Posterior cingulate gyrus (tissue), 11 donors: Measurements from ENCODE around the gene TMEM191C.
A peak's percentile ranks its signal among the peaks of the same experiment; 100 is the strongest.
"Not testable (repeated sequence)": the region's sequence is repeated elsewhere in the genome, so short reads cannot be mapped to it uniquely, and the experiment has no call there.

ENCODE experiments used
- DNase-seq, 10 donors: peaks; one replicate each; pipeline versions ENCODE4 v3.0.0 to v3.0.0-alpha.2; 2020 to 2021; ENCODE audit warnings: mixed read lengths in 3 of 10
- intact Hi-C: fragments of 100-400 bp; cut with DNase I; formaldehyde crosslinking; loops from one replicate; pipeline ENCODE4 v1.15.1; 2023

The TMEM191C gene

GRCh38 chr22:21445437-21446127 lies 21.6 kb upstream of the TMEM191C start:
- peak in 4 of 10 donors; percentile 6 to 68 (median 56) for DNase-seq

GRCh38 chr22:21446128-21446826 lies 20.9 kb upstream of the TMEM191C start:
- DNase-seq: peak in 6 of 10 donors; percentile 5 to 78 (median 43)
- intact Hi-C loops: no loop called here

More at GRCh38 chr22:21445437-21446127, 21.6 kb upstream of the TMEM191C start:
- intact Hi-C loops: no loop called here

- intact Hi-C loops: no loop called here
- DNase-seq: peak in 4 of 10 donors; percentile 21 to 67 (median 41)
Observed at GRCh38 chr22:21446827-21447690, 20.1 kb upstream of the TMEM191C start.

GRCh38 chr22:21447694-21448402 lies 19.3 kb upstream of the TMEM191C start:
- peak in 5 of 10 donors; percentile 3 to 74 (median 37) for DNase-seq
- intact Hi-C loops: no loop called here

- intact Hi-C loops: no loop called here
- peak in 3 of 10 donors; percentile 3 to 59 (median 44) for DNase-seq
Observed at GRCh38 chr22:21448627-21449416, 18.4 kb upstream of the TMEM191C start.

GRCh38 chr22:21449531-21450319 lies 17.5 kb upstream of the TMEM191C start:
- DNase-seq: peak in 5 of 10 donors; percentile 5 to 83 (median 71)
- intact Hi-C loops: no loop called here

- intact Hi-C loops: no loop called here
Observed at GRCh38 chr22:21450320-21450831, 16.8 kb upstream of the TMEM191C start.

GRCh38 chr22:21450858-21451353 lies 16.3 kb upstream of the TMEM191C start:
- intact Hi-C loops: no loop called here
- peak in 3 of 10 donors; percentile 16 to 57 (median 22) for DNase-seq

More at GRCh38 chr22:21450320-21450831, 16.8 kb upstream of the TMEM191C start:
- peak in 5 of 10 donors; percentile 5 to 80 (median 52) for DNase-seq

- peak in 4 of 10 donors; percentile 3 to 40 (median 22) for DNase-seq
- intact Hi-C loops: no loop called here
Observed at GRCh38 chr22:21451545-21452520, 15.4 kb upstream of the TMEM191C start.

GRCh38 chr22:21452666-21453065 lies 14.5 kb upstream of the TMEM191C start:
- DNase-seq: peak in 2 of 10 donors; percentile 17 to 46
- intact Hi-C loops: not testable (repeated sequence)

GRCh38 chr22:21454998-21455333 lies 12.2 kb upstream of the TMEM191C start:
- peak in 2 of 10 donors; percentile 3 to 5 for DNase-seq

GRCh38 chr22:21455334-21456089 lies 11.7 kb upstream of the TMEM191C start:
- DNase-seq: peak in 3 of 10 donors; percentile 50 to 68 (median 65)
- intact Hi-C loops: no loop called here

More at GRCh38 chr22:21454998-21455333, 12.2 kb upstream of the TMEM191C start:
- intact Hi-C loops: not testable (repeated sequence)

- intact Hi-C loops: no loop called here
- DNase-seq: peak in 3 of 10 donors; percentile 55 to 69 (median 55)
Observed at GRCh38 chr22:21457023-21457787, 10.0 kb upstream of the TMEM191C start.

GRCh38 chr22:21462672-21463071 lies 4.5 kb upstream of the TMEM191C start:
- intact Hi-C loops, DNase-seq: not testable (repeated sequence)
